KOPT-K1 (cell line): ENCODE data around the gene TYW3.
A peak's percentile ranks its signal among the peaks of the same experiment; 100 is the strongest.
"Not testable (repeated sequence)": the region's sequence is repeated elsewhere in the genome, so short reads cannot be mapped to it uniquely, and the experiment has no call there.

Experiments used
- H3K27ac ChIP-seq: fragments of 200-600 bp; sonication (generic); 2 replicates; pipeline ENCODE4 v1.5.1; 2016; ENCODE audit warnings: antibody characterized with exemption, mild to moderate bottlenecking, low read depth, low read length; ENCODE audit not compliant: poor library complexity, severe bottlenecking
- H3K36me3 ChIP-seq: fragments of 200-600 bp; sonication (generic); 2 replicates; pipeline ENCODE4 v1.5.1; 2017; ENCODE audit warnings: antibody characterized with exemption, mild to moderate bottlenecking, low read length, moderate library complexity; ENCODE audit not compliant: insufficient read depth
- H3K9me3 ChIP-seq: fragments of 200-600 bp; sonication (generic); 2 replicates; pipeline ENCODE4 v1.5.1; 2017; ENCODE audit warnings: antibody characterized with exemption, low read length, mild to moderate bottlenecking; ENCODE audit not compliant: insufficient read depth, poor library complexity, severe bottlenecking

TYW3 gene

DNA sequence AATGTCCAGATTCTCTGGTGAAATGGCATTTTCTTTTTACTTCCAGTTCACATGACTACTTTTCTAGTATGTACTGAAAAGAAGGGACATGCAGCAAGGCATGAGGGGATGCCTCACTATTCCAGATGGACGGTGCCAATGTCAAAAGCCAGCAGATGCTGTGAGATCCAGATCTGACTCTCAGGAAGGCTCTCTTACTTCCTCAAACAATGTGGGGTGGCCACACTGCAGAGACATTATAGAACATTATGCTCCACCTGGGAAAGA lies 17.8 kb upstream of the TYW3 start:
- Histone ChIP-seq H3K36me3 (peaks cover 23% of the 10 kb centered on the region; the same call in 1 of the 2 replicates), H3K27ac (no peak overlapping the region), H3K9me3 (no peaks in the 10 kb centered on the region)

DNA sequence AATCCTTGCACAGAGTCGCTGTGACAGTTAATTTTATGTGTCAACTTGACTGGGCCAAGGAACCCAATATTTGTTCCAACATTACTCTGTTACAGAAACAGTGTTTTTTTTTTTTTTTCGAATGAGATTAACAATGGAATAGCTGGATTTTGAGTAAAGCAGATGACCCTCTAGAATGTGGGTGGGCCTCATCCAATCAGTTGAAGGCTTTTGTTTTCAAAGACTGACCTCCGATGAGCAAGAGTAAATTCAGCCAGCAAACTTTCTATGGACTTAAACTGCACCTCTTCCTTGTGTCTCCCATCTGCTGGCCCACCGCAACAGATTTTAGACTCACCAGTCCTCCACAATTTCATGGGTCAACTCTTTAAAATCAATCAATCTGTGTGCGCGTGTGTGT lies 17.1 kb upstream of the TYW3 start:
- Histone ChIP-seq H3K9me3 (no peaks in the 10 kb centered on the region), H3K27ac (no peak overlapping the region), H3K36me3 (peaks cover 27% of the 10 kb centered on the region; the same call in 1 of the 2 replicates)

DNA sequence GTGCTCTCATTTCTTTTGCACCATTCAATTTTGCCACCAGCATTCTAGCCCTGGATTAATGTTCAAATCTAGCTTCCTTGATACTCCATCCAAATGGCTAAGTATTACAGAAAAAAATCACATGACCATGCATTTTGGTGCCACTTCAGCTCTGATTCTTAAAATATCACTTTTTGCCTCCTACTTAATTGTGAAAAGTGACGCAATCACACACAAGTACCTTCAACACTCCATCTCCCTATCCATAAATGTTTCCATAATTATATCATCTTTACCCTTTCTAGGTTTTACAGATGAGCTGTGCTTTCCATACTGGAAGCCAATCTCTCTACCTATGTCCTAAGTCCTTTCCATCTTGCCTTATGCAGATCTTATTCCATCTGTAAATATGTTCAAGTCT lies 16.1 kb upstream of the TYW3 start:
- H3K9me3 ChIP-seq = no peaks in the 10 kb centered on the region
- H3K36me3 ChIP-seq = peaks cover 30% of the 10 kb centered on the region; the same call in 1 of the 2 replicates
- H3K27ac ChIP-seq = no peak overlapping the region

DNA sequence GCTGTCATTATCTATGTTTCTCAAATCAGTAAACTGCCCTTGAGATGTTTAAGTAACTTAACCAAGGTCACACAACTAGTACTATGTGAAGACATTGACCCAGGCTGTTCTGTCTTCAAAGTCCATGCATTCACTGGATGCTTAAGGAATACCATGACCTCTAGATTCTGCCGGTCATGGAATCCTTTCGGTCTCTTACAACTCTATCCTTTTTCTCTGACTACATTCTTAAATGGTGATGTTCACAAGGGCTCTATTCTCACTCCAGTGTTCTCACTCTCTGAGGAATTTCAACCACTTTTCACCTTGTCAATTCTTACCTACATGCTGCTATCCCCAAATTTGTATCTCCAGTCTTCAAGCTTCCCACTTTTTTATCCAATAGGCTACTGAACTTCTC lies 15.3 kb upstream of the TYW3 start:
- H3K27ac ChIP-seq = no peak overlapping the region
- peaks cover 34% of the 10 kb centered on the region; the same call in 1 of the 2 replicates for H3K36me3 ChIP-seq
- H3K9me3 ChIP-seq = no peaks in the 10 kb centered on the region

DNA sequence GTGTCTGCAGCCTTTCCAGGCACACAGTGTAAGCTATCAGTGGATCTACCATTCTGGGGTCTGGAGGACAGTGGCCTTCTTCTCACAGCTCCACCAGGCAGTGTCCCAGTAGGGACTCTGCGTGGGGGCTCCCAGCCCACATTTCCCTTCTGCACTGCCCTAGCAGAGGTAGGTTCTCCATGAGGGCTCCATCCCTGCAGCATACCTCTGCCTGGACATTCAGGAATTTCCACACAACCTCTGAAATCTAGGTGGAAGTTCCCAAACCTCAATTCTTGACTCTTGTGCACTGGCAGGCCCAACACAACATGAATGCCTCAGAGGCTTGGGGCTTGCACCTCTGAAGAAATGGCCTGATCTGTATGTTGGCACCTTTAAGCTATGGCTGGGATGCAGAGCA lies 6.9 kb upstream of the TYW3 start:
- peaks cover 23% of the 10 kb centered on the region for H3K9me3 ChIP-seq
- no peak overlapping the region for H3K27ac ChIP-seq
- H3K36me3 ChIP-seq = peaks cover 12% of the 10 kb centered on the region; the same call in 1 of the 2 replicates

DNA sequence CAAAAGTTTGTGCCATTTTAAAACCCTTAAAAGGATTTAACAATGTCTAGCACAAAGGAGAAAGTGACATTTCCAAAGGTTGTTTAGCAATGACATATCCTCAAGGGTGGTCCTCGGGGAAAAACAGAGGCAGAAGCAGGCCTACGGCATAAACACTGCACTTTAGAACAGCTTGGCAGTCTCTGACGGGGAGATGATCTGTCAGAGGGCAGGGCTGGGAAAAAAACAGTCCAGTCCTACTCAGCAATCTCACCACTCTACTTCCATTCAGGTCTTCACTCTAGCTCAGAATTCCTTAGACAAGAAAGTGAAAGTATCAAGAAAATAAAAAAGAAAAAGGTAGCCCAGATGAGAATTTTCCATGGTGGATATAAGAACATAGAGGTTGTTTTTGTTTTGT lies 4.2 kb upstream of the TYW3 start:
- no peak overlapping the region for H3K27ac ChIP-seq
- no peaks in the 10 kb centered on the region for H3K36me3 ChIP-seq
- H3K9me3 ChIP-seq = peaks cover 23% of the 10 kb centered on the region

DNA sequence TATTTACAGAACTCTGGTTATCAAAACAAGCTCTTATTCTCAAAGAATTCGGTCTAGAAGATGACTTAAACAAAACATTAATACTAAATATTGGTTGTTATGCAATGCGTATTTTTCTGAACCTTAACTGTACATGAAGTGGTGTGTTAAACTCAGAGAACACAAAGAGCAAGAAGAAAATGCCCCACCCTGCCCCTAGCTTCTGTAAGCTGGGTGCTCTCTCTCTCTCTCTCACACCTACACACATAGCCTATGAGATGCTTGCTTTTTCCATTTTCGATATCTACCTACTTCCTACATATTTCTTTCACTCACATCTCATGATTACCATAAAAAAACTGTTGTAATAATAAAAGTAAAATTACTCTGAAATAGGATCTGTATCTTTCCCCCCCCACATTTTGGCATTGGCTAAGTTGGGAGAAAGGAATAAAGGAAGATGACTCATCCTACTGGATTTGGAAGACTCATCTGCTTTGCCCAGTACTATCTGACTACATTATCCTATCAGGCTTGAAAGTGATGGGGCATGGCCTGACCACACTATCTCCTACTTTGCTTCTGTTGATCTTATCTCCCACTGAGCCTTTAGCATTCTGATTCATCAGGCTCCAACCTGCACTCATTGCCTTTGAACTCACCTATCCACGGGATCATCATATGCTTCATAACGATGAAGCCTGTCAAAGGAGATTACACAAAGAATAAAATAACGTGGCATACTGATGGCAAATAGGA lies 3.0 kb upstream of the TYW3 start:
- Histone ChIP-seq H3K27ac (no peak overlapping the region), H3K9me3 (peaks cover 21% of the 10 kb centered on the region)

DNA sequence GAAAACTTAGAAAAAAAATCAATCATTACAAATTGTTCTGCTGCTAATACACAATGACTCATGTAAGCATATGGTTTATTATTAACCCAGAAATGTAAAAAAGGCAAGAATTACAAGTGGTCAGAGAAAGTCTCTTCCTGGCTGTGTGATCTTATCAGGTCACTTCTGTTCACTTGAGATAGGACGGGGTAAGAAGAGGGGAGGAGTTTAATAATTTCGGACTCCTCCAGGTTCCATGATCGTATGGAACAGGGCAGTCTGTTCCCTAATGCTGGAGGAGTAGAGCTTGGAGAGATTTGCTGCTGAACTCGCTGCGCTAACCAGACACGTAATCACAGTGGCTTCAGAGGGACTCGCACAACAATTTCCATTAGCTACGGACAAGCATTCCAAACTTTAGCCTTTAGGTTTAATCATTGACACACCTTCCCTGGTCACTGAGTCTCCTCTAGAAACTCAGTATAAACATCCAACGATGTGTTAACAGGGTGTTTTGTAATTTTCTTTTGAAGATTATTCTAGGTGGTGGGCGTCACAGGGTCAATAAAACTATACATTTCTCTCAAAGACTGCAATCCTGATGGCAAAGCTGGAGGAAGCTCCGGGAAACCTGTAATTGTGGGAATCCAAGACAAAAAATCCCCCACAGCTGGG lies 1.4 kb upstream of the TYW3 start:
- peaks cover 5% of the 10 kb centered on the region for H3K9me3 ChIP-seq
- no peak overlapping the region for H3K27ac ChIP-seq
- H3K36me3 ChIP-seq = peaks cover under 1% of the 10 kb centered on the region; the same call in 1 of the 2 replicates

More for the DNA sequence above, 3.0 kb upstream of the TYW3 start:
- H3K36me3 ChIP-seq = no peaks in the 10 kb centered on the region

DNA sequence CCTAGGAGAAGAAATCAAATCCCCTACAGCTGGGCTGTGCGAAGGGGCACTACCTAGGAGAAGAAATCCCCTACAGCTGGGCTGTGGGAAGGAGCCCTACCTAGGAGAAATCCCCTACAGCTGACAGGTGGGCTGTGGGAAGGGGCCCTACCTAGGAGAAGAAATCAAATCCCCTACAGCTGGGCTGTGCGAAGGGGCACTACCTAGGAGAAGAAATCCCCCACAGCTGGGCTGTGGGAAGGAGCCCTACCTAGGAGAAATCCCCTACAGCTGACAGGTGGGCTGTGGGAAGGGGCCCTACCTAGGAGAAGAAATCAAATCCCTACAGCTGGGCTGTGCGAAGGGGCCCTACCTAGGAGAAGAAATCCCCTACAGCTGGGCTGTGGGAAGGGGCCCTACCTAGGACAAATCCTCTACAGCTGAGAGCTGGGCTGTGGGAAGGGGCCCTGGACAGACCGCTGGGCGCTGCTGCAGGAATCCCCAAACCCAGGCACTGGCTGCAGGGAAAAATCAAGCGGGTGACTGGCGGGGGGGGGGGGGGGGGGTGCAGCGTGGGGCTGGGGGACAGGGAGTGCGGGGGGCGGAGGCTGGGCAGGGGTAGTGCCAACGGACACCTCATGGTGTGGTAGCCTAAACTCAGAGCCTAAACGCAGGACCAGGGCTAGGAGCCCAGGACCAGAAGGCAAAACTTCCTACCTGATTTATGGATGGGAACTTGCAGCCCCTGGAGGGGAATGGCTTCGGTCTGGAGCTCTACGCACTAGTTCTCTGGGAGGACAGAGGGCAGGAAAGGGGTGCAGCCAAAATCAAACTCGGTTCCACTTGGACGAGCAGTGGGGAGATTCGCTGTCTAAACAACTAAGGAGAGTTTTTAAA lies 643 bp upstream of the TYW3 start:
- H3K27ac ChIP-seq = peak overlapping the region; percentile 83
- H3K36me3 ChIP-seq, H3K9me3 ChIP-seq: not testable (repeated sequence)

DNA sequence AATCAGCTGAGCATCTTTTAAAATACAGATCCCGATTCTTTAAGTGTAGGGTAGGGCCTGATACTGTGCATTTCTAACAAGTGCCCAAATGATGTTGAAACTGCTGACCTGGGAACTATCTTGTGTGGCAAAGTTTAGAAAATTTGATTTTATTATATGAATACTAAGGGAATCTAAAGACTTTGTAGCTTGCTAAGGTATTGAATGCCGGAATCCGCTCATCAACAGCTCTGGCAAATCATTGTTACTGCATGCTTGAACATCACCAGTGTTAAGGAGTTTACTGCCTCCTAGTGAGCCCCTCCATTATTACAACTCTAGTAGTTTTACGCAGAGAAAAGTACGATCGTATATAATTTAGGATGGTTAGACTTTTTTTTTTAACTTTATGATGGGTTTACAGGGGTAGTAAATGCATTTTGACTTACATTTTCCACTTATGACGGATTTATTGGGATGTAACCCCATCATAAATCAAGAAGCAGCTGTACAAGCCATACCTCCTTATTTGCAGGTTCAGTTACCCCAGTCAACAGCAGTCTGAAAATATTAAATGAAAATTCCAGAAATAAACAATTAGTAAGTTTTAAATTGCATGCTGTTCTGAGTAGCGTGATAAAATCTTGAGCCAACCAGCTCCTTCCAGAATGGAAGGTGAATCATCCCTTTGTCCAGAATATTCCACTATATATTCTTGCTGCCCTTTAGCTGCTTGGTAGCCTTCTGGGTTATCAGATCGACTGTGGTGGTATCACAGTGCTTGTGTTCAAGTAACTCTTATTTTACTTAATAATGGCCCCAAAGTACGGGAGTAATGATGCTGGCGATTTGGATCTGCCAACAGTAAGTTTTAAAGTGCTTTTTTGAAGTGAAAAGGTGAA lies 892 bp downstream of the TYW3 start:
- Histone ChIP-seq H3K27ac (peak overlapping the region; percentile 83), H3K36me3 (peaks cover 23% of the 10 kb centered on the region), H3K9me3 (no peaks in the 10 kb centered on the region)

DNA sequence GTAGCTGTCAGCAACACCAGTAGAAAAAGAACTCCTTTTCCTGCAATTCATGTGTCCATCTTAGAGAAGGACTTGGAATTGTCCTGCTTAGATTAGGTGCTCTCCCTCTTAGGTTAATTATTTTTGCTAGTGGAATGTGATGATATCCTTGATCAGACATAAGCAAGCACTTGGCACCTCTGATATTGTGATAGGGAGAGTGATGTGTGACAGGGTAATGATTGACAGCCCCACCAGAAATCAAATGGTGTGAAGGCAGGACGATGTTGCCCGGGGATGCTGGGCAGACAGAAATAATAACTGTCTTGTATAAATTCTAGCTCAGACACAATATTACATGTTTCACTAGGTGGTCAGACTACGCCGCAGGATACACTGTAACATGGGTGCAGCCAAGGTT lies 4.4 kb downstream of the TYW3 start:
- Histone ChIP-seq H3K27ac (no peak overlapping the region), H3K9me3 (peaks cover 12% of the 10 kb centered on the region), H3K36me3 (peaks cover 58% of the 10 kb centered on the region)

DNA sequence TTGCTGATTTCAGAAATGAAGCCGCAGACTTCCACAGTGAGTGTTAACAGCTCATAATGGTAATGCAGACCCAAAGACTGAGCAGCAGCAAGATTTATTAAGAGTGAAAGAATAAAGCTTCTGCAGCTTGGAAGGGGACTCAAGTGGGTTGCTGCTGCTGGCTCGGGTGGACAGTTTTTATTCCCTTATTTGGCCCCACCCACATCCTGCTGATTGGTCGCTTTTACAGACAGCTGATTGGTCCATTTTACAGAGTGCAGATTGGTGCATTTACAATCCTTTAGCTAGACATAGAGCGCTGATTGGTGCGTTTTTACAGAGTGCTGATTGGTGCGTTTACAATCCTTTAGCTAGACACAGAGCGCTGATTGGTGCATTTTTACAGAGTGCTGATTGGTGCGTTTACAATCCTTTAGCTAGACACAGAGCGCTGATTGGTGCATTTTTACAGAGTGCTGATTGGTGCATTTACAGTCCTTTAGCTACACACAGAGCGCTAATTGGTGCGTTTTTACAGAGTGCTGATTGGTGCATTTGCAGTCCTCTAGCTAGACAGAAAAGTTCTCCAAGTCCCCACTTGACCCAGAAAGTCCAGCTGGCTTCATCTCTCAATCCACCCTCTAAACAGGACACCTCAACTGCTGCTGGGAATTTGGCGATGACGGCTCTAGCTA lies 7.5 kb downstream of the TYW3 start:
- Histone ChIP-seq H3K9me3 (peaks cover 25% of the 10 kb centered on the region), H3K36me3 (peaks cover 89% of the 10 kb centered on the region)
- not testable (repeated sequence) for H3K27ac ChIP-seq

DNA sequence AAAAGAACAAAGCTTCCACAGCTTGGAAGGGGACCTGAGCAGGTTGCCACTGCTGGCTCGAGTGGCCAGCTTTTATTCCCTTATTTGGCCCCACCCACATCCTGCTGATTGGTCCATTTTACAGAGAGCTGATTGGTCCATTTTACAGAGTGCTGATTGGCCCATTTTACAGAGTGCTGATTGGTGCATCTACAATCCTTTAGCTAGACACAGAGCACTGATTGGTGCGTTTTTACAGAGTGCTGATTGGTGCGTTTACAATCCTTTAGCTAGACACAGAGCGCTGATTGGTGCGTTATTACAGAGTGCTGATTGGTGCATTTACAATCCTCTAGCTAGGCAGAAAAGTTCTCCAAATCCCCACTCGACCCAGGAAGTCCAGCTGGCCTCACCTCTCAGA lies 12.3 kb downstream of the TYW3 start:
- Histone ChIP-seq H3K36me3 (peaks cover 94% of the 10 kb centered on the region), H3K9me3 (peaks cover 21% of the 10 kb centered on the region)
- not testable (repeated sequence) for H3K27ac ChIP-seq

DNA sequence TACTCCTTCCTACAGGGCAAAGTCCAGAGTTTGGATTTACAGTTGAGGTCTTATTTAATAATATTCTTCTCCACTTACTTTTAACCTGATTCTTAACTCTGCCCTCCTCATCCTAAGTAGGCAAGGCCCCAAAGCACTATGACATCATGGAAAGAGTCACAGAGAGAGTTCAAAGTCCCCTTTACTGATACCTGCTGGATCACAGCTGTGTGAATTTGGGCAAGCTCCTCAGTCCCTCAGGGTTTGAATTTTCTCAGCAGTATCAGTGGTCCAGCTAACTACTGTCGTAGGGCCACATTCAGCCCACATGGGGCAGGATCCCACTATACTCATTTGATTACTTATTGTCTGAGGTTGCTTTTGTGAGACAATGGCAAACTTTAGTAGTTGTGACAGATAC lies 16.0 kb downstream of the TYW3 start:
- Histone ChIP-seq H3K27ac (no peak overlapping the region), H3K9me3 (peaks cover 15% of the 10 kb centered on the region), H3K36me3 (peaks cover 92% of the 10 kb centered on the region)
